Medulla oblongata (tissue), 1 donor: ENCODE data around the gene DNAAF2.
"Not testable (repeated sequence)": the region's sequence is repeated elsewhere in the genome, so short reads cannot be mapped to it uniquely, and the experiment has no call there.

Experiments
- DNase-seq: peaks from one replicate; pipeline ENCODE4 v3.0.0-alpha.2; 2015; ENCODE audit errors: extremely low spot score

DNAAF2 gene

GRCh38 chr14:49634547-49635334 is at the start of gene DNAAF2:
TSS of gene DNAAF2 (minus strand) at chr14:49635244. CDS start at chr14:49635149, 95 bp downstream.
- peak; percentile 40 for DNase-seq

GRCh38 chr14:49679271-49679670 is 44.2 kb upstream of the DNAAF2 start:
- no peak for DNase-seq

- DNase-seq = no peak
Measured at GRCh38 chr14:49677643-49678042, 42.6 kb upstream of the DNAAF2 start.

- DNase-seq = no peak
Measured at GRCh38 chr14:49673586-49673985, 38.5 kb upstream of the DNAAF2 start.

- DNase-seq = no peak
Measured at GRCh38 chr14:49670475-49670874, 35.4 kb upstream of the DNAAF2 start.

- no peak for DNase-seq
Measured at GRCh38 chr14:49659526-49660455, 24.7 kb upstream of the DNAAF2 start.

GRCh38 chr14:49657500-49657899 is 22.5 kb upstream of the DNAAF2 start:
- DNase-seq = not testable (repeated sequence)

GRCh38 chr14:49654511-49654910 is 19.5 kb upstream of the DNAAF2 start:
- DNase-seq = no peak

GRCh38 chr14:49653508-49653907 is 18.5 kb upstream of the DNAAF2 start:
- no peak for DNase-seq

- DNase-seq = no peak
Measured at GRCh38 chr14:49642163-49642562, 7.1 kb upstream of the DNAAF2 start.

- DNase-seq = peak; percentile 14
Measured at GRCh38 chr14:49641697-49642129, 6.7 kb upstream of the DNAAF2 start.

- DNase-seq = no peak
Measured at GRCh38 chr14:49640540-49641417, 5.7 kb upstream of the DNAAF2 start.

- DNase-seq = no peak
Measured at GRCh38 chr14:49637534-49638078, 2.6 kb upstream of the DNAAF2 start.

- DNase-seq = no peak
Measured at GRCh38 chr14:49636866-49637265, 1.8 kb upstream of the DNAAF2 start.

- DNase-seq = peak; percentile 97
Measured at GRCh38 chr14:49633640-49634546, 1.2 kb downstream of the DNAAF2 start.

- DNase-seq = no peak
Measured at GRCh38 chr14:49623941-49624839, 10.9 kb downstream of the DNAAF2 start.

GRCh38 chr14:49623387-49623786 is 11.7 kb downstream of the DNAAF2 start:
- no peak for DNase-seq

GRCh38 chr14:49622022-49622607 is 12.9 kb downstream of the DNAAF2 start:
- no peak for DNase-seq
